H9 (cell line): Measurements from ENCODE around the gene MESD. TPM values are rescaled to one million over a fixed set of nuclear protein-coding genes. Genes with fewer than 3 reads are reported as not detected.

Experiments used
- DNase-seq: peaks from one replicate; pipeline ENCODE4 v3.0.0-alpha.2; 2017
- H2AFZ ChIP-seq: one replicate; pipeline ENCODE4 v1.6.1; 2013; ENCODE audit warnings: mild to moderate bottlenecking, low read length, control low read depth, moderate library complexity
- H2AK5ac ChIP-seq: 2 replicates; pipeline ENCODE4 v1.6.1; 2013; ENCODE audit warnings: low read length, control low read depth, mixed read lengths; ENCODE audit not compliant: insufficient read length
- H2BK120ac ChIP-seq: one replicate; pipeline ENCODE4 v1.6.1; 2013; ENCODE audit warnings: low read depth, mild to moderate bottlenecking, low read length, control low read depth, inconsistent platforms; ENCODE audit not compliant: poor library complexity, severe bottlenecking
- H2BK12ac ChIP-seq: 2 replicates; pipeline ENCODE4 v1.6.1; 2013; ENCODE audit warnings: low read length, control low read depth, mixed read lengths, low read depth; ENCODE audit not compliant: insufficient read length
- H2BK15ac ChIP-seq: 2 replicates; pipeline ENCODE4 v1.6.1; 2013; ENCODE audit warnings: low read depth, low read length, control low read depth
- H2BK20ac ChIP-seq: one replicate; pipeline ENCODE4 v1.6.1; 2013; ENCODE audit warnings: low read depth, mild to moderate bottlenecking, low read length, control low read depth, inconsistent platforms; ENCODE audit not compliant: poor library complexity, severe bottlenecking
- H2BK5ac ChIP-seq: 2 replicates; pipeline ENCODE4 v1.6.1; 2013; ENCODE audit warnings: low read length, control low read depth, mixed read lengths; ENCODE audit not compliant: insufficient read length
- H3K14ac ChIP-seq: 2 replicates; pipeline ENCODE4 v1.6.1; 2013; ENCODE audit warnings: low read length, control low read depth; ENCODE audit not compliant: insufficient read depth
- H3K18ac ChIP-seq: 2 replicates; pipeline ENCODE4 v1.6.1; 2013; ENCODE audit warnings: low read depth, mild to moderate bottlenecking, mixed read lengths, low read length, control low read depth; ENCODE audit not compliant: insufficient read length
- H3K23ac ChIP-seq: 2 replicates; pipeline ENCODE4 v1.6.1; 2013; ENCODE audit warnings: low read length, control low read depth, mixed read lengths, low read depth; ENCODE audit not compliant: insufficient read length
- H3K23me2 ChIP-seq: 2 replicates; pipeline ENCODE4 v1.6.1; 2013; ENCODE audit warnings: low read depth, mild to moderate bottlenecking, mixed read lengths, low read length, control low read depth; ENCODE audit not compliant: insufficient read length, poor library complexity, severe bottlenecking
- H3K27ac ChIP-seq: 2 replicates; pipeline ENCODE4 v1.5.1; 2013; ENCODE audit warnings: low read length, control low read depth, mixed read lengths, low read depth; ENCODE audit not compliant: insufficient read length
- H3K27me3 ChIP-seq: 2 replicates; pipeline ENCODE4 v1.6.1; 2013; ENCODE audit warnings: low read length, control low read depth, inconsistent platforms; ENCODE audit not compliant: insufficient read depth
- H3K4ac ChIP-seq: 2 replicates; pipeline ENCODE4 v1.6.1; 2013; ENCODE audit warnings: low read depth, mild to moderate bottlenecking, control low read depth, inconsistent platforms, low read length, moderate library complexity
- H3K4me1 ChIP-seq: 2 replicates; pipeline ENCODE4 v1.6.1; 2013; ENCODE audit warnings: low read length, control low read depth, inconsistent platforms; ENCODE audit not compliant: insufficient read depth
- H3K4me2 ChIP-seq: 2 replicates; pipeline ENCODE4 v1.6.1; 2013; ENCODE audit warnings: low read length, control low read depth, mixed read lengths; ENCODE audit not compliant: insufficient read length, insufficient read depth
- H3K56ac ChIP-seq: 2 replicates; pipeline ENCODE4 v1.6.1; 2013; ENCODE audit warnings: low read depth, mild to moderate bottlenecking, mixed read lengths, low read length, control low read depth; ENCODE audit not compliant: insufficient read length
- H3K79me1 ChIP-seq: 2 replicates; pipeline ENCODE4 v1.6.1; 2013; ENCODE audit warnings: low read depth, mild to moderate bottlenecking, moderate library complexity, low read length, control low read depth, inconsistent platforms; ENCODE audit not compliant: insufficient read depth, poor library complexity, severe bottlenecking
- H3K79me2 ChIP-seq: 2 replicates; pipeline ENCODE4 v1.6.1; 2013; ENCODE audit warnings: low read length, control low read depth, inconsistent platforms; ENCODE audit not compliant: insufficient read depth
- H3K9ac ChIP-seq: 2 replicates; pipeline ENCODE4 v1.6.1; 2013; ENCODE audit warnings: low read length, control low read depth, mixed read lengths; ENCODE audit not compliant: insufficient read length; ENCODE audit errors: extremely low read depth
- H3K9me3 ChIP-seq: one replicate; pipeline ENCODE4 v1.6.1; 2013; ENCODE audit warnings: low read depth, low read length, inconsistent platforms; ENCODE audit not compliant: control insufficient read depth
- H3T11ph ChIP-seq: one replicate; pipeline ENCODE4 v1.6.1; 2013; ENCODE audit warnings: mild to moderate bottlenecking, low read length, control low read depth, inconsistent platforms
- H4K20me1 ChIP-seq: one replicate; pipeline ENCODE4 v1.6.1; 2013; ENCODE audit not compliant: control insufficient read depth, insufficient read length, insufficient read depth
- H4K5ac ChIP-seq: 2 replicates; pipeline ENCODE4 v1.6.1; 2013; ENCODE audit warnings: low read depth, mild to moderate bottlenecking, mixed read lengths, low read length, control low read depth; ENCODE audit not compliant: insufficient read length
- H4K8ac ChIP-seq: replicated peaks from 2 replicates; pipeline ENCODE4 v1.6.1; 2013; ENCODE audit warnings: low read length, control low read depth, mixed read lengths, low read depth; ENCODE audit not compliant: insufficient read length
- H4K91ac ChIP-seq: 2 replicates; pipeline ENCODE4 v1.6.1; 2013; ENCODE audit warnings: low read depth, mild to moderate bottlenecking, moderate library complexity, mixed read lengths, low read length, control low read depth; ENCODE audit not compliant: insufficient read length
- H3K27ac Mint-ChIP-seq, 3 experiments: 2 replicates in 2 of 3; 3 replicates in 1 of 3; pipeline ENCODE4 v1.8.0; 2020 to 2021; ENCODE audit warnings: mixed read lengths in 3 of 3, mild to moderate bottlenecking in 1 of 3, moderate library complexity in 1 of 3
- H3K27me3 Mint-ChIP-seq: 2 replicates; pipeline ENCODE4 v1.8.0; 2021; ENCODE audit warnings: low read depth, mild to moderate bottlenecking, moderate library complexity, mixed read lengths
- H3K36me3 Mint-ChIP-seq, 3 experiments: 2 replicates in 2 of 3; 3 replicates in 1 of 3; pipeline ENCODE4 v1.8.0; 2020 to 2021; ENCODE audit warnings: low read depth in 3 of 3, mixed read lengths in 3 of 3; ENCODE audit not compliant: insufficient read depth in 1 of 3
- H3K4me1 Mint-ChIP-seq, 2 experiments: 2 replicates each; pipeline ENCODE4 v1.8.0; 2020; ENCODE audit warnings: mixed read lengths in 2 of 2
- H3K4me3 Mint-ChIP-seq, 2 experiments: 2 replicates in 1 of 2; 3 replicates in 1 of 2; pipeline ENCODE4 v1.8.0; 2020 to 2021; ENCODE audit warnings: mild to moderate bottlenecking in 2 of 2, mixed read lengths in 2 of 2, moderate library complexity in 1 of 2
- H3K9me3 Mint-ChIP-seq, 2 experiments: 2 replicates in 1 of 2; 3 replicates in 1 of 2; pipeline ENCODE4 v1.8.0; 2020; ENCODE audit warnings: mild to moderate bottlenecking in 2 of 2, mixed read lengths in 2 of 2, moderate library complexity in 1 of 2
- CTCF ChIP-seq: fragments of 200-600 bp; sonication (generic); conservative IDR thresholded peaks from 3 replicates; pipeline ENCODE4 v1.8.0; 2021; ENCODE audit warnings: antibody characterized with exemption, mild to moderate bottlenecking
- WGBS: extraction: QIAGEN DNeasy Blood & Tissue Kit; methylation state at CpG from one replicate; pipeline ENCODE4 v1.1.7; 2013; ENCODE audit warnings: missing lambda C conversion rate, low lambda C conversion rate, mixed read lengths; ENCODE audit not compliant: insufficient read length; ENCODE audit errors: extremely low coverage; 5-methylcytosine and 5-hydroxymethylcytosine counted together
- total RNA-seq: library from RNA; stranded (reverse); gene quantifications from 2 replicates; pipeline ENCODE4 v1.2.1, GENCODE V29; 2021

Gene MESD
- total RNA-seq, 1 experiment from 2014 or later: 29.1 TPM

GRCh38 chr15:80929225-80929624 is 60.4 kb downstream of the MESD start:
- Mint-ChIP-seq H3K27me3 (no peaks in the 10 kb centered on the region; the same call in 1 of the 2 replicates), H3K27ac (no peak overlapping the region), H3K36me3 (no peaks in the 10 kb centered on the region; a peak in 1 of 7 replicates), H3K4me3 (no peak overlapping the region), H3K9me3 (no peaks in the 10 kb centered on the region), H3K4me1 (no peaks in the 10 kb centered on the region)
- Histone ChIP-seq H2BK15ac (no peak overlapping the region), H2BK120ac (no peak overlapping the region), H4K5ac (no peak overlapping the region), H3K4me2 (no peak overlapping the region), H3K23ac (no peak overlapping the region), H2BK20ac (no peak overlapping the region), H3K9ac (no peak overlapping the region), H3K79me1 (no peaks in the 10 kb centered on the region), H2BK5ac (no peak overlapping the region), H3K9me3 (no peaks in the 10 kb centered on the region), H3T11ph (no peak overlapping the region), H3K4ac (no peak overlapping the region), H3K14ac (no peak overlapping the region), H3K18ac (no peak overlapping the region), H4K20me1 (no peaks in the 10 kb centered on the region), H4K91ac (no peak overlapping the region), H2AFZ (no peak overlapping the region), H3K23me2 (no peaks in the 10 kb centered on the region), H3K4me1 (no peaks in the 10 kb centered on the region), H2AK5ac (no peak overlapping the region), H4K8ac (no peak overlapping the region), H3K56ac (no peak overlapping the region), H3K27me3 (no peaks in the 10 kb centered on the region), H3K79me2 (no peaks in the 10 kb centered on the region), H3K27ac (no peak overlapping the region), H2BK12ac (no peak overlapping the region)
- WGBS: no CpG with 5 or more reads among the region's 4 CpGs
- TF ChIP-seq CTCF: no peak
- DNase-seq: no peak
